IMR-90 (cell line): Measurements from ENCODE around the gene KRTAP10-1. TPM values are rescaled to one million over a fixed set of nuclear protein-coding genes. Genes with fewer than 3 reads are reported as not detected.

ENCODE experiments used
- ATAC-seq: fragments of 200-7000 bp; cut with Tn5 transposase; 2 replicates; pipeline ENCODE4 v1.9.1; 2020; ENCODE audit warnings: low read depth, mild to moderate bottlenecking, moderate library complexity
- BruUV-seq: library from RNA; stranded (reverse); fragments of 400-500 nt; replicated peaks from 2 replicates; lab custom pipeline; 2021; lab: Mats Ljungman, UMichigan
- CTCF ChIA-PET: fragments of 300-600 bp; formaldehyde crosslinking; extraction: SDS; loops from one replicate; lab custom pipeline; 2021; ENCODE audit warnings: antibody characterized with exemption; lab: Yijun Ruan, JAX
- POLR2A ChIA-PET: fragments of 300-600 bp; sonication (Branson Sonifier 250); formaldehyde crosslinking; loops from one replicate; lab custom pipeline; 2022; ENCODE audit warnings: antibody characterized with exemption; ENCODE audit not compliant: unreplicated experiment; lab: Charles Lee
- DNase-seq: peaks from one replicate; pipeline ENCODE4 v3.0.0; 2013
- H2AFZ ChIP-seq: replicated peaks from 2 replicates; pipeline ENCODE3; 2013; ENCODE audit warnings: low read length, mild to moderate bottlenecking; ENCODE audit not compliant: poor library complexity
- H2AK5ac ChIP-seq: 2 replicates; pipeline ENCODE4 v1.6.1; 2013; ENCODE audit warnings: low read depth, low read length, inconsistent platforms
- H2AK9ac ChIP-seq: replicated peaks from 2 replicates; pipeline ENCODE3; 2013; ENCODE audit warnings: mild to moderate bottlenecking, low read depth, low read length, moderate library complexity; ENCODE audit not compliant: poor library complexity
- H2BK120ac ChIP-seq: 2 replicates; pipeline ENCODE4 v1.6.1; 2013; ENCODE audit warnings: low read depth, low read length, inconsistent platforms
- H2BK15ac ChIP-seq: 3 replicates; pipeline ENCODE4 v1.6.1; 2013; ENCODE audit warnings: low read depth, low read length, inconsistent platforms
- H2BK20ac ChIP-seq: 2 replicates; pipeline ENCODE4 v1.6.1; 2013; ENCODE audit warnings: low read depth, mild to moderate bottlenecking, inconsistent platforms, low read length, moderate library complexity
- H2BK5ac ChIP-seq: 2 replicates; pipeline ENCODE4 v1.6.1; 2013; ENCODE audit warnings: mild to moderate bottlenecking, low read depth, low read length, inconsistent platforms; ENCODE audit not compliant: poor library complexity, severe bottlenecking
- H3K14ac ChIP-seq: replicated peaks from 2 replicates; pipeline ENCODE4 v1.6.1; 2013; ENCODE audit warnings: low read depth, low read length, inconsistent platforms
- H3K18ac ChIP-seq: 2 replicates; pipeline ENCODE4 v1.6.1; 2013; ENCODE audit warnings: low read depth, low read length, control low read depth
- H3K23ac ChIP-seq: 2 replicates; pipeline ENCODE4 v1.6.1; 2013; ENCODE audit warnings: low read depth, low read length, inconsistent platforms
- H3K27ac ChIP-seq: 2 replicates; pipeline ENCODE4 v1.5.1; 2013; ENCODE audit warnings: mild to moderate bottlenecking, control low read depth, low read length; ENCODE audit not compliant: insufficient read depth
- H3K27me3 ChIP-seq: 2 replicates; pipeline ENCODE4 v1.6.1; 2013; ENCODE audit warnings: low read length; ENCODE audit not compliant: control insufficient read depth, insufficient read depth
- H3K36me3 ChIP-seq: 2 replicates; pipeline ENCODE4 v1.6.1; 2013; ENCODE audit warnings: low read length, mixed read lengths; ENCODE audit not compliant: control insufficient read depth, insufficient read depth
- H3K4ac ChIP-seq: 2 replicates; pipeline ENCODE4 v1.6.1; 2013; ENCODE audit warnings: low read depth, low read length, inconsistent platforms
- H3K4me1 ChIP-seq: 2 replicates; pipeline ENCODE4 v1.6.1; 2013; ENCODE audit warnings: low read length, mixed read lengths; ENCODE audit not compliant: control insufficient read depth, insufficient read depth
- H3K4me2 ChIP-seq: 2 replicates; pipeline ENCODE4 v1.6.1; 2013; ENCODE audit warnings: low read depth, mild to moderate bottlenecking, control low read depth, low read length, moderate library complexity
- H3K4me3 ChIP-seq: 2 replicates; pipeline ENCODE4 v1.5.1; 2013; ENCODE audit warnings: low read depth, mild to moderate bottlenecking, control low read depth, low read length, moderate library complexity; ENCODE audit not compliant: insufficient read depth
- H3K56ac ChIP-seq: 2 replicates; pipeline ENCODE4 v1.6.1; 2013; ENCODE audit warnings: low read length, inconsistent platforms; ENCODE audit not compliant: insufficient read depth; ENCODE audit errors: extremely low read depth
- H3K79me1 ChIP-seq, 2 experiments: 2 replicates each; pipeline ENCODE4 v1.6.1; 2013; ENCODE audit warnings: low read length in 2 of 2, inconsistent platforms in 1 of 2, low read depth in 1 of 2
- H3K9ac ChIP-seq: 2 replicates; pipeline ENCODE4 v1.6.1; 2013; ENCODE audit warnings: low read depth, low read length, control low read depth
- H3K9me1 ChIP-seq: 2 replicates; pipeline ENCODE4 v1.6.1; 2013; ENCODE audit warnings: low read length, inconsistent platforms; ENCODE audit not compliant: insufficient read depth
- H3K9me3 ChIP-seq: 2 replicates; pipeline ENCODE4 v1.6.1; 2013; ENCODE audit warnings: low read length; ENCODE audit not compliant: control insufficient read depth, insufficient read depth
- H4K20me1 ChIP-seq: 2 replicates; pipeline ENCODE4 v1.6.1; 2013; ENCODE audit warnings: low read length, inconsistent platforms; ENCODE audit not compliant: insufficient read depth
- H4K5ac ChIP-seq: 2 replicates; pipeline ENCODE4 v1.6.1; 2013; ENCODE audit warnings: mild to moderate bottlenecking, low read depth, low read length, control low read depth
- H4K8ac ChIP-seq, 2 experiments: 2 replicates each; pipeline ENCODE4 v1.6.1; 2013; ENCODE audit warnings: low read depth in 2 of 2, low read length in 2 of 2, control low read depth in 1 of 2, inconsistent platforms in 1 of 2
- H4K91ac ChIP-seq: 2 replicates; pipeline ENCODE4 v1.6.1; 2013; ENCODE audit warnings: low read depth, low read length, inconsistent platforms; ENCODE audit not compliant: insufficient read depth
- CHD1 ChIP-seq: IDR thresholded peaks from 2 replicates; pipeline ENCODE4 v1.6.1; 2012; ENCODE audit warnings: low read depth, low read length, improper control_type of control experiment
- FOS ChIP-seq: fragments of 150-350 bp; IDR thresholded peaks from 2 replicates; pipeline ENCODE4 v1.6.1; 2016; ENCODE audit warnings: low read depth, low read length
- MAZ ChIP-seq: IDR thresholded peaks from 2 replicates; pipeline ENCODE4 v1.6.1; 2012; ENCODE audit warnings: low read depth, mild to moderate bottlenecking, low read length, improper control_type of control experiment, moderate library complexity, borderline replicate concordance
- RAD21 ChIP-seq: IDR thresholded peaks from 2 replicates; pipeline ENCODE4 v1.6.1; 2012; ENCODE audit warnings: low read length, improper control_type of control experiment
- SMC3 ChIP-seq: fragments of 150-350 bp; IDR thresholded peaks from 2 replicates; pipeline ENCODE4 v1.6.1; 2016; ENCODE audit warnings: low read depth, mild to moderate bottlenecking, antibody characterized with exemption, low read length, moderate library complexity
- WGBS, 2 experiments: methylation state at CpG; one replicate each; pipeline versions ENCODE4 v1.1.5 to v1.1.7; 2013; ENCODE audit warnings: missing lambda C conversion rate in 2 of 2; ENCODE audit not compliant: insufficient read length in 1 of 2; ENCODE audit errors: extremely low coverage in 2 of 2; 5-methylcytosine and 5-hydroxymethylcytosine counted together
- dilution Hi-C: fragments of 300-500 bp; cut with HindIII; formaldehyde crosslinking; loops from one replicate; pipeline ENCODE4 v1.14.3; 2018; ENCODE audit warnings: low sequenced_read_pairs; ENCODE audit not compliant: unreplicated experiment
- in situ Hi-C: fragments of 300-500 bp; cut with MboI; formaldehyde crosslinking; loops from 3 replicates; pipeline ENCODE4 v1.14.3; 2019; ENCODE audit warnings: low sequenced_read_pairs, inconsistent platforms, mixed read lengths
- intact Hi-C: fragments of 100-400 bp; cut with micrococcal nuclease; formaldehyde crosslinking; loops from 2 replicates; pipeline ENCODE4 v1.10.0; 2022
- polyA plus RNA-seq, 3 experiments: library from polyadenylated mRNA; depleted of rRNA; stranded (reverse); fragments of >200 nt; gene quantifications; 2 replicates each; pipeline ENCODE4 v1.2.3, GENCODE V29; 2012; ENCODE audit warnings: low replicate concordance in 1 of 3
- total RNA-seq: library from RNA; depleted of rRNA; stranded (reverse); fragments of >200 nt; gene quantifications from 2 replicates; pipeline ENCODE4 v1.2.3, GENCODE V29; 2012
- TF ChIP-seq, protein P1 (sequence below): fragments of 150-350 bp; IDR thresholded peaks from 2 replicates; pipeline ENCODE4 v1.6.1; 2017; ENCODE audit warnings: mild to moderate bottlenecking, antibody characterized with exemption, low read length, low read depth

KRTAP10-1 gene
- total and polyA plus RNA-seq, 2 of the 4 experiments (the other 2 are of a cell fraction) = not detected

DNA sequence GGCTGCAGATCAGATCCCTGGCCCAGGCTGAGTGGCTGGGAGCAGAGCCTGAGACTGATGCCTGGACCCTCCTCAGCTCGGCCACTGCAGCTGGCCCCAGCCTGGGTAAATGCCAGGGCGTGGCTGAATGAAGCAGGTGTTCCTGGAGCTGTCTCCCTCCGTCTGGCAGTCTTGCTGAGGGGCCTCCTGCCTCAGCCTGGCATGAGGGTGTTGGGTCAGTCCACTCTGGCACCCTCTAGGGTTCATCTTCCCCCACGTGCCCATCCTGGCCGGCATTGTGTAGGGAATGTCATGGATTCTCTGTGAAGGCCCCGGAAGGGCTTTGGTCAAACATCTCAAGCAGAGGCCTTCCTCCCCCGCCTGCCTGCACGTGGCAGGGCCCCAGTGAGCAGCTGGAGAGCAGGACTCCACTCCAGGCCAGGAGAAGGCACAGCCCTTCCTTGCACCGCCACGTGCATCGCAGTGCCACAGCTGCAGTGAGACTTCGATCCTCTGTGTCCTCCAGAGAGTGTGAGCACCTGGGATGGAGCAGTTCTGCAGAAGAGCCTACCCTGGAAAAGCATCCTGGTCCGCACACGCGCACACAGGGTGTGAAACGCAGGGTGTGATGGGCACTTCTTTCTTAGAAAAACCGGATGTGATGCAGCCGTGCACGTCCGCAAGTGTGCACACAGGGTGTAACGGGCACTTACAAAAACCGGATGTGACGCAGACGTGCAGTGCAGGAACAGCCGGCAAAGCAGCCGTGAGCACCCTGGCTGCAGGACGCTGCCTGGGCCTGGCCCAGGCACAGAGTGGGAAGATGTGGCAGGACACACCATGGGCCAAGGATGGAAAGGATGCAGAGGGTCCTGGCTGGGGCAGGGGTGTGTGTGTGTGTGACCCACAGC lies 28.9 kb upstream of the KRTAP10-1 start:
- Histone ChIP-seq H2BK120ac (no peak overlapping the region), H2AK9ac (no peak overlapping the region), H4K5ac (no peak overlapping the region), H3K9me3 (peaks cover 4% of the 10 kb centered on the region), H4K91ac (no peak overlapping the region), H4K8ac (no peak overlapping the region), H3K23ac (no peak overlapping the region), H2AK5ac (no peak overlapping the region), H3K18ac (no peak overlapping the region), H3K56ac (no peak overlapping the region), H3K9ac (no peak overlapping the region), H3K4ac (no peak overlapping the region), H3K4me3 (no peak overlapping the region), H2BK15ac (no peak overlapping the region), H3K14ac (no peak overlapping the region), H3K27ac (no peak overlapping the region), H3K79me1 (no peaks in the 10 kb centered on the region), H3K9me1 (no peaks in the 10 kb centered on the region), H3K36me3 (no peaks in the 10 kb centered on the region), H3K4me2 (no peak overlapping the region), H3K4me1 (no peaks in the 10 kb centered on the region), H2BK5ac (no peak overlapping the region), H2AFZ (no peak overlapping the region), H2BK20ac (no peak overlapping the region), H4K20me1 (no peaks in the 10 kb centered on the region), H3K27me3 (peaks cover 3% of the 10 kb centered on the region; the same call in 1 of the 2 replicates)
- BruUV-seq = no TSS peak
- ChIA-PET CTCF (no interaction called here), POLR2A (no interaction called here)
- DNase-seq = no peak
- dilution Hi-C loops = no loop called here
- intact Hi-C loops = no loop called here
- no peak for TF ChIP-seq MAZ
- TF ChIP-seq SMC3 = no peak
- no peak for TF ChIP-seq FOS
- TF ChIP-seq, protein P1, sequence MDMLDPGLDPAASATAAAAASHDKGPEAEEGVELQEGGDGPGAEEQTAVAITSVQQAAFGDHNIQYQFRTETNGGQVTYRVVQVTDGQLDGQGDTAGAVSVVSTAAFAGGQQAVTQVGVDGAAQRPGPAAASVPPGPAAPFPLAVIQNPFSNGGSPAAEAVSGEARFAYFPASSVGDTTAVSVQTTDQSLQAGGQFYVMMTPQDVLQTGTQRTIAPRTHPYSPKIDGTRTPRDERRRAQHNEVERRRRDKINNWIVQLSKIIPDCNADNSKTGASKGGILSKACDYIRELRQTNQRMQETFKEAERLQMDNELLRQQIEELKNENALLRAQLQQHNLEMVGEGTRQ = no peak
- TF ChIP-seq RAD21 = no peak
- no peak for TF ChIP-seq CHD1
- WGBS, 2 experiments = 68% methylated on average over 18 of the region's 27 CpGs; no CpG with 5 or more reads in 1 of the 2 experiments
- ATAC-seq = no peak
- in situ Hi-C loops = no loop called here
